Panc1 (cell line): Measurements from ENCODE around the gene DHX15.

Source experiments
- CTCF ChIP-seq: fragments of 450-650 bp; IDR thresholded peaks from 2 replicates; pipeline ENCODE4 v1.5.1; 2017; ENCODE audit warnings: mild to moderate bottlenecking
- POLR2AphosphoS5 ChIP-seq: IDR thresholded peaks from 2 replicates; pipeline ENCODE4 v1.6.1; 2012; ENCODE audit warnings: mild to moderate bottlenecking, low read depth, low read length, moderate library complexity
- REST ChIP-seq, 2 experiments: IDR thresholded peaks; 2 replicates each; pipeline ENCODE4 v1.6.1; 2011 to 2012; ENCODE audit warnings: low read depth in 2 of 2, control low read depth in 1 of 2, low read length in 1 of 2, mild to moderate bottlenecking in 1 of 2, moderate library complexity in 1 of 2; ENCODE audit not compliant: insufficient read depth in 1 of 2
- SIN3A ChIP-seq: IDR thresholded peaks from 2 replicates; pipeline ENCODE4 v1.6.1; 2012; ENCODE audit warnings: low read depth, mild to moderate bottlenecking, low read length, moderate library complexity, borderline replicate concordance; ENCODE audit not compliant: insufficient read depth
- TCF7L2 ChIP-seq: IDR thresholded peaks from 2 replicates; pipeline ENCODE4 v1.6.1; 2011; ENCODE audit warnings: mild to moderate bottlenecking, low read depth, low read length, inconsistent platforms

- no peak for TF ChIP-seq CTCF
- TF ChIP-seq REST (IDR thresholded peaks at IDR 0.05; ENCODE audit: insufficient read depth in 1 of 2, low read depth in 2 of 2, low read length in 1 of 2) = no peak
- no peak for TF ChIP-seq POLR2AphosphoS5
- no peak for TF ChIP-seq SIN3A
- TF ChIP-seq TCF7L2 = no peak
These were observed 13.6 kb downstream of the DHX15 start for GRCh38 chr4:24570574-24571236.
